IMR-90 (cell line): ENCODE results near the gene ANKRD44. TPM values are rescaled to one million over a fixed set of nuclear protein-coding genes. Genes with fewer than 3 reads are reported as not detected.

ENCODE experiments used
- ATAC-seq: fragments of 200-7000 bp; cut with Tn5 transposase; 2 replicates; pipeline ENCODE4 v1.9.1; 2020; ENCODE audit warnings: low read depth, mild to moderate bottlenecking, moderate library complexity
- BruUV-seq: library from RNA; stranded (reverse); fragments of 400-500 nt; replicated peaks from 2 replicates; lab custom pipeline; 2021; lab: Mats Ljungman, UMichigan
- CTCF ChIA-PET: fragments of 300-600 bp; formaldehyde crosslinking; extraction: SDS; loops from one replicate; lab custom pipeline; 2021; ENCODE audit warnings: antibody characterized with exemption; lab: Yijun Ruan, JAX
- POLR2A ChIA-PET: fragments of 300-600 bp; sonication (Branson Sonifier 250); formaldehyde crosslinking; loops from one replicate; lab custom pipeline; 2022; ENCODE audit warnings: antibody characterized with exemption; ENCODE audit not compliant: unreplicated experiment; lab: Charles Lee
- DNase-seq: peaks from one replicate; pipeline ENCODE4 v3.0.0; 2013
- H2AFZ ChIP-seq: replicated peaks from 2 replicates; pipeline ENCODE3; 2013; ENCODE audit warnings: low read length, mild to moderate bottlenecking; ENCODE audit not compliant: poor library complexity
- H2AK5ac ChIP-seq: 2 replicates; pipeline ENCODE4 v1.6.1; 2013; ENCODE audit warnings: low read depth, low read length, inconsistent platforms
- H2AK9ac ChIP-seq: replicated peaks from 2 replicates; pipeline ENCODE3; 2013; ENCODE audit warnings: mild to moderate bottlenecking, low read depth, low read length, moderate library complexity; ENCODE audit not compliant: poor library complexity
- H2BK120ac ChIP-seq: 2 replicates; pipeline ENCODE4 v1.6.1; 2013; ENCODE audit warnings: low read depth, low read length, inconsistent platforms
- H2BK15ac ChIP-seq: 3 replicates; pipeline ENCODE4 v1.6.1; 2013; ENCODE audit warnings: low read depth, low read length, inconsistent platforms
- H2BK20ac ChIP-seq: 2 replicates; pipeline ENCODE4 v1.6.1; 2013; ENCODE audit warnings: low read depth, mild to moderate bottlenecking, inconsistent platforms, low read length, moderate library complexity
- H2BK5ac ChIP-seq: 2 replicates; pipeline ENCODE4 v1.6.1; 2013; ENCODE audit warnings: mild to moderate bottlenecking, low read depth, low read length, inconsistent platforms; ENCODE audit not compliant: poor library complexity, severe bottlenecking
- H3K14ac ChIP-seq: replicated peaks from 2 replicates; pipeline ENCODE4 v1.6.1; 2013; ENCODE audit warnings: low read depth, low read length, inconsistent platforms
- H3K18ac ChIP-seq: 2 replicates; pipeline ENCODE4 v1.6.1; 2013; ENCODE audit warnings: low read depth, low read length, control low read depth
- H3K23ac ChIP-seq: 2 replicates; pipeline ENCODE4 v1.6.1; 2013; ENCODE audit warnings: low read depth, low read length, inconsistent platforms
- H3K27ac ChIP-seq: 2 replicates; pipeline ENCODE4 v1.5.1; 2013; ENCODE audit warnings: mild to moderate bottlenecking, control low read depth, low read length; ENCODE audit not compliant: insufficient read depth
- H3K27me3 ChIP-seq: 2 replicates; pipeline ENCODE4 v1.6.1; 2013; ENCODE audit warnings: low read length; ENCODE audit not compliant: control insufficient read depth, insufficient read depth
- H3K36me3 ChIP-seq: 2 replicates; pipeline ENCODE4 v1.6.1; 2013; ENCODE audit warnings: low read length, mixed read lengths; ENCODE audit not compliant: control insufficient read depth, insufficient read depth
- H3K4ac ChIP-seq: 2 replicates; pipeline ENCODE4 v1.6.1; 2013; ENCODE audit warnings: low read depth, low read length, inconsistent platforms
- H3K4me1 ChIP-seq: 2 replicates; pipeline ENCODE4 v1.6.1; 2013; ENCODE audit warnings: low read length, mixed read lengths; ENCODE audit not compliant: control insufficient read depth, insufficient read depth
- H3K4me2 ChIP-seq: 2 replicates; pipeline ENCODE4 v1.6.1; 2013; ENCODE audit warnings: low read depth, mild to moderate bottlenecking, control low read depth, low read length, moderate library complexity
- H3K4me3 ChIP-seq: 2 replicates; pipeline ENCODE4 v1.5.1; 2013; ENCODE audit warnings: low read depth, mild to moderate bottlenecking, control low read depth, low read length, moderate library complexity; ENCODE audit not compliant: insufficient read depth
- H3K56ac ChIP-seq: 2 replicates; pipeline ENCODE4 v1.6.1; 2013; ENCODE audit warnings: low read length, inconsistent platforms; ENCODE audit not compliant: insufficient read depth; ENCODE audit errors: extremely low read depth
- H3K79me1 ChIP-seq, 2 experiments: 2 replicates each; pipeline ENCODE4 v1.6.1; 2013; ENCODE audit warnings: low read length in 2 of 2, inconsistent platforms in 1 of 2, low read depth in 1 of 2
- H3K9ac ChIP-seq: 2 replicates; pipeline ENCODE4 v1.6.1; 2013; ENCODE audit warnings: low read depth, low read length, control low read depth
- H3K9me1 ChIP-seq: 2 replicates; pipeline ENCODE4 v1.6.1; 2013; ENCODE audit warnings: low read length, inconsistent platforms; ENCODE audit not compliant: insufficient read depth
- H3K9me3 ChIP-seq: 2 replicates; pipeline ENCODE4 v1.6.1; 2013; ENCODE audit warnings: low read length; ENCODE audit not compliant: control insufficient read depth, insufficient read depth
- H4K20me1 ChIP-seq: 2 replicates; pipeline ENCODE4 v1.6.1; 2013; ENCODE audit warnings: low read length, inconsistent platforms; ENCODE audit not compliant: insufficient read depth
- H4K5ac ChIP-seq: 2 replicates; pipeline ENCODE4 v1.6.1; 2013; ENCODE audit warnings: mild to moderate bottlenecking, low read depth, low read length, control low read depth
- H4K8ac ChIP-seq, 2 experiments: 2 replicates each; pipeline ENCODE4 v1.6.1; 2013; ENCODE audit warnings: low read depth in 2 of 2, low read length in 2 of 2, control low read depth in 1 of 2, inconsistent platforms in 1 of 2
- H4K91ac ChIP-seq: 2 replicates; pipeline ENCODE4 v1.6.1; 2013; ENCODE audit warnings: low read depth, low read length, inconsistent platforms; ENCODE audit not compliant: insufficient read depth
- MAFK ChIP-seq: IDR thresholded peaks from 2 replicates; pipeline ENCODE4 v1.6.1; 2012; ENCODE audit warnings: low read depth, low read length, improper control_type of control experiment
- WGBS, 2 experiments: methylation state at CpG; one replicate each; pipeline versions ENCODE4 v1.1.5 to v1.1.7; 2013; ENCODE audit warnings: missing lambda C conversion rate in 2 of 2; ENCODE audit not compliant: insufficient read length in 1 of 2; ENCODE audit errors: extremely low coverage in 2 of 2; 5-methylcytosine and 5-hydroxymethylcytosine counted together
- dilution Hi-C: fragments of 300-500 bp; cut with HindIII; formaldehyde crosslinking; loops from one replicate; pipeline ENCODE4 v1.14.3; 2018; ENCODE audit warnings: low sequenced_read_pairs; ENCODE audit not compliant: unreplicated experiment
- in situ Hi-C: fragments of 300-500 bp; cut with MboI; formaldehyde crosslinking; loops from 3 replicates; pipeline ENCODE4 v1.14.3; 2019; ENCODE audit warnings: low sequenced_read_pairs, inconsistent platforms, mixed read lengths
- intact Hi-C: fragments of 100-400 bp; cut with micrococcal nuclease; formaldehyde crosslinking; loops from 2 replicates; pipeline ENCODE4 v1.10.0; 2022
- polyA plus RNA-seq, 3 experiments: library from polyadenylated mRNA; depleted of rRNA; stranded (reverse); fragments of >200 nt; gene quantifications; 2 replicates each; pipeline ENCODE4 v1.2.3, GENCODE V29; 2012; ENCODE audit warnings: low replicate concordance in 1 of 3
- total RNA-seq: library from RNA; depleted of rRNA; stranded (reverse); fragments of >200 nt; gene quantifications from 2 replicates; pipeline ENCODE4 v1.2.3, GENCODE V29; 2012

ANKRD44 gene
- total and polyA plus RNA-seq, 2 of the 4 experiments (the other 2 are of a cell fraction) = 5.2 to 15.6 TPM

GRCh38 chr2:197054437-197054836, 256.1 kb downstream of the ANKRD44 start:
- intact Hi-C loops = no loop called here
- Histone ChIP-seq H3K14ac (no peak overlapping the region), H2BK120ac (no peak overlapping the region), H2AK9ac (no peak overlapping the region), H4K20me1 (no peaks in the 10 kb centered on the region), H3K36me3 (no peaks in the 10 kb centered on the region), H3K9ac (no peak overlapping the region), H3K9me1 (no peaks in the 10 kb centered on the region), H3K9me3 (peaks cover 2% of the 10 kb centered on the region; the same call in 1 of the 2 replicates), H3K4me2 (no peak overlapping the region), H2AFZ (no peak overlapping the region), H2BK15ac (no peak overlapping the region), H2AK5ac (no peak overlapping the region), H3K56ac (no peak overlapping the region), H3K4me3 (no peak overlapping the region), H3K27ac (no peak overlapping the region), H3K23ac (no peak overlapping the region), H2BK5ac (no peak overlapping the region), H3K27me3 (no peaks in the 10 kb centered on the region), H4K91ac (no peak overlapping the region), H3K4ac (no peak overlapping the region), H4K8ac (no peak overlapping the region), H2BK20ac (no peak overlapping the region), H4K5ac (no peak overlapping the region), H3K4me1 (no peaks in the 10 kb centered on the region), H3K18ac (no peak overlapping the region), H3K79me1 (no peaks in the 10 kb centered on the region)
- ChIA-PET CTCF (no interaction called here), POLR2A (no interaction called here)
- dilution Hi-C loops = no loop called here
- DNase-seq = no peak
- WGBS, 2 experiments = no CpG with 5 or more reads among the region's 1 CpG
- in situ Hi-C loops = no loop called here
- no TSS peak for BruUV-seq
- TF ChIP-seq MAFK = no peak
- ATAC-seq = no peak
